ENCODE measurements around the gene SCARB1.

The SCARB1 gene

GRCh38 chr12:124774462-124775167 lies 89.0 kb downstream of the SCARB1 start:
- DNase-seq (ENCODE audit: low read depth in 2 of 2) = peak; percentile 79 to 81

DNA sequence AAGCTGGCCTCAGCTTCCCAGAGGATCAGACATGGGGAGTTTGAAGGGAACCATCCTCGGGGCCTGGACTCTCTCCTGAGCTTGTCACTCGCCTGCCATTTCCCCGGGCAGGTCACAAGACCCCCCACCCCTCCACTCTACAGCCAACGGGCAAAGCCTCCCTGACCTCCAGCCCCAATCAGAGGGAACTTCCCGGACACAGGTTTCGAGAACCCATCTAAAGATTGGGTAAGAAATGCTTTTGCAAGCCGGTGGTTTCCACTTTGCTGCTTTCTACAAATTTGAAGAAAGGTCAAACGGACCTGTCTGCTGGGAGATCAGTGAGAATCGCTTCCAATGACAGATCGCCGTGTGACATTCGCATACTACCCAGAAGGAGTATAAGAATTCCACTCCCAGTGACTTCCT lies 89.6 kb downstream of the SCARB1 start:
- peak in 1 of 2 donors; percentile 21 for DNase-seq (ENCODE audit: low read depth in 2 of 2)

GRCh38 chr12:124772289-124773170 lies 91.1 kb downstream of the SCARB1 start:
- DNase-seq (ENCODE audit: low read depth in 2 of 2) = no peak

- DNase-seq (ENCODE audit: low read depth in 2 of 2) = peak; percentile 69 to 70
Observed at GRCh38 chr12:124771462-124772288, 92.0 kb downstream of the SCARB1 start.

DNA sequence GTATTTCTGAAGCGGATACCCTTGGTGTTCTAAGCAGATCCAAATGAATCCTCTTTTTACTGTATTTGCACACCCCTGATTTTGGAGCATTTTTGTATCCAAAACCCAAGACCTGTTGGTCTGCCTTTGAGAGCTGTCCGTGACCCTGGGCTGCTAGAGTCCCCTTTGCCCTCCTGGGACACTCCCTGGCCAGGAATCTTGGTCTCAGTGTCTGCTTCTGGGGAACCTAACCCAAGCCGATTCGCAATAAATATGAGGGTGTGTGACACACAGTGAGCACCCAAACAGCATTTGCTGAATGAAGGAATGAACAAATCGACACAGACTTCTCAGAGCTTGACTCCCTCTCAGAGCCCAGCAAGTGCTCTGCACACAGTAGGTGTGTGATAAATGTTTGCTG lies 92.9 kb downstream of the SCARB1 start:
- no peak for DNase-seq (ENCODE audit: low read depth in 2 of 2)

GRCh38 chr12:124769881-124770512 lies 93.7 kb downstream of the SCARB1 start:
- no peak for DNase-seq (ENCODE audit: low read depth in 2 of 2)

- DNase-seq (ENCODE audit: low read depth in 2 of 2) = no peak
Observed at GRCh38 chr12:124769163-124769530, 94.5 kb downstream of the SCARB1 start.

GRCh38 chr12:124768452-124769162 lies 95.1 kb downstream of the SCARB1 start:
- DNase-seq (ENCODE audit: low read depth in 2 of 2) = no peak

GRCh38 chr12:124767066-124767821 lies 96.4 kb downstream of the SCARB1 start:
- DNase-seq (ENCODE audit: low read depth in 2 of 2) = peak; percentile 66 to 73

- no peak for DNase-seq (ENCODE audit: low read depth in 2 of 2)
Observed at GRCh38 chr12:124766727-124767065, 97.0 kb downstream of the SCARB1 start.

DNA sequence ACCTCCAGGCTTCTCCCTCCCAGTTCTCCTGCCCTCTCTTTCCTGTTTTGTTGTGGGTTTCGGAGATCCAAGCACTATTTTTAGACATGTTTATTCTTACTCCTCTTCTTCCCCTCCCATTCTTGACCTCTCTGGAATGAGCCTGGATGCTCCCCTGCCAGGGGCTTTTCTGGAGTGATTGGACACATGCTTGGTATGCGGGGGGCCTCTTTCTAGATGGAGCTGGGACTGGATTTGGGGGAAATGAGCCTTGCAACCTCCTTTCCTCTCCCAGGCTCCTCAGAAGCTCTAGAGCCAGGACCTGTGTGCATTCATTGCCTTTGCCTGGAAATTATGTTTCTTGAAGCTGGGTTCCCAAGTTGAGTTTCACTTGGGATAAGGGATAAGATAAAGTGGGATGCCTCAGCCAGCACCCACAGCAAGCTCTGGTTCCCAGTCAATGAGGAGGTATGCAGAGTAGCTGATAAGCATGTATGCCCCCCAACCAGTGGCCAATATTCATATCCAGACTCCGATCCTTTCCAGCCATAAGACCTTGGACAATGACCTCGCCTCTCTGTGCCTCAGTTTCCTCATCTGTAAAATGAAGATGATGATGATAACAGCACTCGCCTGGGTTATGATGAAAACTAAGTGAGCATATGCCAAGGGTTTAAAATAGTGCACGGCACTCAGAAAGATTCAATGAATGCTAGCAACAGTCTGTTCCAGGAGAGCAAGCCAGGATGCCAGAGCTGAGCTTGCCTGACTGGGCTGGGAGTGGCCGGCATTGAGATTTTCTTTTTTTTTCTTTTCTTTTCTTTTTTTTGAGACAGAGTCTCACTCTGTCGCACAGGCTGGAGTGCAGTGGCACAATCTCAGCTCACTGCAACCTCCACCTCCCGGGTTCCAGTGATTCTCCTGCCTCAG lies 97.8 kb downstream of the SCARB1 start:
- DNase-seq (ENCODE audit: low read depth in 2 of 2) = no peak

GRCh38 chr12:124764870-124765580 lies 98.6 kb downstream of the SCARB1 start:
- no peak for DNase-seq (ENCODE audit: low read depth in 2 of 2)

GRCh38 chr12:124764451-124764850 lies 99.2 kb downstream of the SCARB1 start:
- no peak for DNase-seq (ENCODE audit: low read depth in 2 of 2)

- DNase-seq (ENCODE audit: low read depth in 2 of 2) = no peak
Observed at GRCh38 chr12:124763594-124763979, 100.1 kb downstream of the SCARB1 start.

DNA sequence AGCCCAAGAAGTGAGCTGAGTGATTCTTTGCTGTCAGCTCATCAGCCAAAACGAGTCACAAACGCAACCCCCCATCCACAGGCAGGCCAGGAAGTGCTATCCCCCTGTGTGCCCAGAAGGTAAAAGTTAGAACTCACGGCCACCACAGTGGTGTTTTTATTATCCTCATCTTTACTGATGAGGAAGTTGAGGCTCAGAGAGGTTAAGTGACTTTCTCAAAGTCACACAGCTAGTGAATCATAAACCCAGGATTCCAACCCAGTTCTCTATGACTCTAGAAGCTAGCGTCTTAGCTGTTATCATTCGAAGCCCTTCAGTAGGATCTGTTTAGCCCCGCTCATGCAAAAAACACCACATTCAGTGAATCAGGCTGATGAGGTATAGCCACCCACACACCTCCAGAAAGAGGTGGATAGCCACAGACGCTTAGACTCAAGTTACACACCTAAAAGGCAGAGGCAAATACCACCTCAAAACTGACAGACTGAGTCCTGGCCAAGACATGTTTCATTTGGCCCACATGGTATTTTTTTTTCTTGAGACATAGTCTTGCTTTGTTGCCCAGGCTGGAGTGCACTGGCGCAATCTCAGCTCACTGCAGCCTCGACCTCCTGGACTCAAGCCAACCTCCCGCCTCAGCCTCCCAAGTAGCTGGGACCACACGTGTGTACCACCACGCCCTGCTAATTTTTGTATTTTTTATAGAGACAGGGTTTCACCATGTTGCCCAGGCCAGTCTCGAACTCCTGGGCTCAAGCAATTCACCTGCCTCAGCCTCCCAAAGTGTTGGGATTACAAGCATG lies 100.7 kb downstream of the SCARB1 start:
- no peak for DNase-seq (ENCODE audit: low read depth in 2 of 2)

GRCh38 chr12:124762384-124762783 lies 101.3 kb downstream of the SCARB1 start:
- no peak for DNase-seq (ENCODE audit: low read depth in 2 of 2)

- DNase-seq (ENCODE audit: low read depth in 2 of 2) = peak; percentile 43 to 61
Observed at GRCh38 chr12:124761871-124762270, 101.8 kb downstream of the SCARB1 start.

- no peak for DNase-seq (ENCODE audit: low read depth in 2 of 2)
Observed at GRCh38 chr12:124761056-124761455, 102.6 kb downstream of the SCARB1 start.

All from stimulated activated CD8-positive, alpha-beta memory T cell treated with anti-CD3 and anti-CD28 coated beads, Interleukin-15, amount 100 ng/mL, for 48 hours (primary cell).